OCI-LY1 (cell line): ENCODE measurements around the gene NT5M.

Source experiments
- EZH2 ChIP-seq: fragments of 200-600 bp; sonication (generic), shearing (Covaris generic); IDR thresholded peaks from 2 replicates; pipeline ENCODE4 v1.8.0; 2017; ENCODE audit warnings: borderline replicate concordance, mixed run types, mild to moderate bottlenecking, antibody characterized with exemption, low read length, moderate library complexity, mixed read lengths
- TF ChIP-seq, protein P1 (sequence below): fragments of 200-600 bp; sonication (generic), shearing (Covaris generic); IDR thresholded peaks from 2 replicates; pipeline ENCODE4 v1.5.1; 2017; ENCODE audit warnings: mild to moderate bottlenecking, antibody characterized with exemption, low read length, moderate library complexity, mixed read lengths

DNA sequence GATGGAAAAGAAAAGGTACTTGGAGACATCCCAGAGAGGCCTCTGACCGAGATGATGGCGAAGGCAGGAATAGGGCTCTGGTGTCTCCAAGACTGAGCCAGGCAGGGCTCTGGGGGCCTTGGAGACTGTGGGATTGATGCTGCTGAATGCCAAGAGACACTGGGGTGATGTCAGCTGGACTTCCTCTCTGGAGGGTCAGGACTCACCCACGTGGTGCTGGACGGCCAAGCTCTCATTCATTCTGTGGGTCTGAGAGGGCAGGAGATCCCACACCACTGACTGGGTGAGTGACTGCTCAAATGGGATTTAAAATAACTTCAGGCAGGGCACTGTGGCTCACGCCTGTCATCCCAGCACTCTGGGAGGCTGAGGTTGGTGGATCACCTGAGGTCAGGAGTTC lies 64.8 kb downstream of the NT5M start:
- TF ChIP-seq, protein P1, sequence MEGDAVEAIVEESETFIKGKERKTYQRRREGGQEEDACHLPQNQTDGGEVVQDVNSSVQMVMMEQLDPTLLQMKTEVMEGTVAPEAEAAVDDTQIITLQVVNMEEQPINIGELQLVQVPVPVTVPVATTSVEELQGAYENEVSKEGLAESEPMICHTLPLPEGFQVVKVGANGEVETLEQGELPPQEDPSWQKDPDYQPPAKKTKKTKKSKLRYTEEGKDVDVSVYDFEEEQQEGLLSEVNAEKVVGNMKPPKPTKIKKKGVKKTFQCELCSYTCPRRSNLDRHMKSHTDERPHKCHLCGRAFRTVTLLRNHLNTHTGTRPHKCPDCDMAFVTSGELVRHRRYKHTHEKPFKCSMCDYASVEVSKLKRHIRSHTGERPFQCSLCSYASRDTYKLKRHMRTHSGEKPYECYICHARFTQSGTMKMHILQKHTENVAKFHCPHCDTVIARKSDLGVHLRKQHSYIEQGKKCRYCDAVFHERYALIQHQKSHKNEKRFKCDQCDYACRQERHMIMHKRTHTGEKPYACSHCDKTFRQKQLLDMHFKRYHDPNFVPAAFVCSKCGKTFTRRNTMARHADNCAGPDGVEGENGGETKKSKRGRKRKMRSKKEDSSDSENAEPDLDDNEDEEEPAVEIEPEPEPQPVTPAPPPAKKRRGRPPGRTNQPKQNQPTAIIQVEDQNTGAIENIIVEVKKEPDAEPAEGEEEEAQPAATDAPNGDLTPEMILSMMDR: no peak
- TF ChIP-seq EZH2: no peak
